Neuronal stem cell (in vitro differentiated cells): Measurements from ENCODE around the gene TMEM86A.
"Not testable (repeated sequence)": the region's sequence is repeated elsewhere in the genome, so short reads cannot be mapped to it uniquely, and the experiment has no call there.

Source experiments
- DNase-seq: peaks from one replicate; pipeline ENCODE4 v3.0.0-alpha.2; 2013; ENCODE audit warnings: low spot score
- H2AFZ ChIP-seq: one replicate; pipeline ENCODE4 v1.6.1; 2013; ENCODE audit warnings: mild to moderate bottlenecking, low read length, inconsistent platforms
- H2AK5ac ChIP-seq: 2 replicates; pipeline ENCODE4 v1.6.1; 2013; ENCODE audit warnings: low read depth, mild to moderate bottlenecking, inconsistent platforms, low read length, moderate library complexity, mixed read lengths
- H2BK120ac ChIP-seq: 2 replicates; pipeline ENCODE4 v1.6.1; 2013; ENCODE audit warnings: low read depth, mild to moderate bottlenecking, inconsistent platforms, low read length, moderate library complexity, mixed read lengths
- H2BK12ac ChIP-seq: one replicate; pipeline ENCODE4 v1.6.1; 2013; ENCODE audit warnings: low read length, inconsistent platforms
- H2BK15ac ChIP-seq: 2 replicates; pipeline ENCODE4 v1.6.1; 2013; ENCODE audit warnings: mild to moderate bottlenecking, low read length, inconsistent platforms, mixed read lengths
- H2BK5ac ChIP-seq: one replicate; pipeline ENCODE4 v1.6.1; 2013; ENCODE audit warnings: inconsistent platforms, mild to moderate bottlenecking, low read length, moderate library complexity
- H3K14ac ChIP-seq: one replicate; pipeline ENCODE4 v1.6.1; 2013; ENCODE audit warnings: low read length, inconsistent platforms
- H3K18ac ChIP-seq: 2 replicates; pipeline ENCODE4 v1.6.1; 2013; ENCODE audit warnings: low read length, inconsistent platforms
- H3K23ac ChIP-seq: 2 replicates; pipeline ENCODE4 v1.6.1; 2013; ENCODE audit warnings: low read depth, mild to moderate bottlenecking, mixed read lengths, low read length, inconsistent platforms; ENCODE audit not compliant: poor library complexity
- H3K27ac ChIP-seq: replicated peaks from 3 replicates; pipeline ENCODE4 v1.5.1; 2013; ENCODE audit warnings: low read length, inconsistent platforms
- H3K27me3 ChIP-seq, 3 experiments: 2 replicates each; pipeline ENCODE4 v1.6.1; 2013; ENCODE audit warnings: low read length in 3 of 3, mild to moderate bottlenecking in 2 of 3, inconsistent platforms in 1 of 3, low read depth in 1 of 3, mixed read lengths in 1 of 3, moderate library complexity in 1 of 3; ENCODE audit not compliant: control insufficient read depth in 3 of 3, insufficient read depth in 3 of 3
- H3K36me3 ChIP-seq, 2 donors: replicated peaks in 1 of 2; 2 replicates each; pipeline ENCODE4 v1.6.1; 2013; ENCODE audit warnings: low read length in 2 of 2; ENCODE audit not compliant: control insufficient read depth in 2 of 2, insufficient read depth in 2 of 2
- H3K4ac ChIP-seq: 2 replicates; pipeline ENCODE4 v1.6.1; 2013; ENCODE audit warnings: inconsistent platforms, mild to moderate bottlenecking, low read length, moderate library complexity
- H3K4me1 ChIP-seq, 2 donors: 1 replicate in 1 of 2; 2 replicates in 1 of 2; pipeline ENCODE4 v1.6.1; 2013; ENCODE audit warnings: low read length in 2 of 2, low read depth in 1 of 2; ENCODE audit not compliant: control insufficient read depth in 2 of 2, insufficient read depth in 1 of 2
- H3K4me2 ChIP-seq: one replicate; pipeline ENCODE4 v1.6.1; 2013; ENCODE audit warnings: mild to moderate bottlenecking, low read length, inconsistent platforms; ENCODE audit not compliant: insufficient read depth, poor library complexity, severe bottlenecking
- H3K4me3 ChIP-seq, 2 donors: 2 replicates each; pipeline ENCODE4 v1.5.1; 2013; ENCODE audit warnings: low read length in 2 of 2, mild to moderate bottlenecking in 2 of 2, inconsistent platforms in 1 of 2, moderate library complexity in 1 of 2
- H3K79me1 ChIP-seq: one replicate; pipeline ENCODE4 v1.6.1; 2013; ENCODE audit warnings: low read depth, mild to moderate bottlenecking, inconsistent platforms, low read length, moderate library complexity
- H3K9ac ChIP-seq: one replicate; pipeline ENCODE4 v1.6.1; 2013; ENCODE audit warnings: mild to moderate bottlenecking, low read depth, low read length, inconsistent platforms; ENCODE audit not compliant: poor library complexity
- H3K9me3 ChIP-seq, 2 donors: replicated peaks in 1 of 2; 2 replicates each; pipeline versions ENCODE3 to v1.6.1; 2013; ENCODE audit warnings: low read length in 2 of 2, mild to moderate bottlenecking in 2 of 2, inconsistent platforms in 1 of 2, low read depth in 1 of 2, mixed read lengths in 1 of 2, moderate library complexity in 1 of 2; ENCODE audit not compliant: control insufficient read depth in 2 of 2, insufficient read depth in 1 of 2
- H4K8ac ChIP-seq: one replicate; pipeline ENCODE4 v1.6.1; 2013; ENCODE audit warnings: low read depth, mild to moderate bottlenecking, inconsistent platforms, low read length, moderate library complexity
- H4K91ac ChIP-seq: one replicate; pipeline ENCODE4 v1.6.1; 2013; ENCODE audit warnings: low read length, low read depth, mild to moderate bottlenecking, inconsistent platforms; ENCODE audit not compliant: poor library complexity
- WGBS, 2 donors: extraction: QIAGEN DNeasy Blood & Tissue Kit; methylation state at CpG; one replicate each; pipeline ENCODE4 v1.1.7; 2013; ENCODE audit warnings: missing lambda C conversion rate in 2 of 2, mixed read lengths in 1 of 2; ENCODE audit not compliant: insufficient read length in 2 of 2, insufficient replicate concordance in 1 of 2; ENCODE audit errors: extremely low coverage in 2 of 2; 5-methylcytosine and 5-hydroxymethylcytosine counted together

Gene TMEM86A

DNA sequence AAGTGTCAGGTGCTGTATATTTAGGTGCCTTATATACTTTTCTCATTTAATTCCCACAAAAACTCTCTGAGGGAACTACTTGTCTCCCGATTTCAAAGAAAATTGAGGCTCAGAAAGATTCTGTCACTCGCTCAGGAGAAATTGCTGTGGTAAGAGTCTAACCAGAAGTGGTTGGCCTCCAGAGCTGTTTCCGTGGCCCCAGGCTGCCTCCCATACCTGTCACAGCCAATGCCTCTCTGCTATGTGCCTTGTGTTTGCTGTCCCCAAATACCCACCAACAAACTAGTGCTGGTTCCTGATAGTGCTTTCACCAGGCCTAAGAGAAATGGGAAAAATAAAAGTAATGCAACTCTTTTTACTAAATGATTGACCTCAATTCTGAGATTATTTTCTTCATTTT is 21.0 kb upstream of the TMEM86A start:
- no peak overlapping the region for H2AFZ ChIP-seq
- H3K9ac ChIP-seq = no peak overlapping the region
- no peaks in the 10 kb centered on the region for H3K9me3 ChIP-seq
- no peak overlapping the region for H2BK120ac ChIP-seq
- no peak overlapping the region for H2BK15ac ChIP-seq
- no peak overlapping the region for H3K18ac ChIP-seq
- no peak overlapping the region for H2BK5ac ChIP-seq
- H3K4me3 ChIP-seq = no peak overlapping the region
- no peak overlapping the region for H3K23ac ChIP-seq
- H3K27ac ChIP-seq = no peak overlapping the region
- peaks cover 2% of the 10 kb centered on the region for H3K79me1 ChIP-seq
- H3K4me1 ChIP-seq = no peaks in the 10 kb centered on the region
- H3K14ac ChIP-seq = no peak overlapping the region
- H3K27me3 ChIP-seq = no peaks in the 10 kb centered on the region
- no peak overlapping the region for H4K8ac ChIP-seq
- no peak for DNase-seq
- H3K4me2 ChIP-seq = no peak overlapping the region
- no CpG with 5 or more reads among the region's 3 CpGs for WGBS, 2 donors
- no peak overlapping the region for H4K91ac ChIP-seq
- no peak overlapping the region for H3K4ac ChIP-seq
- no peaks in the 10 kb centered on the region for H3K36me3 ChIP-seq
- H2BK12ac ChIP-seq = no peak overlapping the region
- no peak overlapping the region for H2AK5ac ChIP-seq

DNA sequence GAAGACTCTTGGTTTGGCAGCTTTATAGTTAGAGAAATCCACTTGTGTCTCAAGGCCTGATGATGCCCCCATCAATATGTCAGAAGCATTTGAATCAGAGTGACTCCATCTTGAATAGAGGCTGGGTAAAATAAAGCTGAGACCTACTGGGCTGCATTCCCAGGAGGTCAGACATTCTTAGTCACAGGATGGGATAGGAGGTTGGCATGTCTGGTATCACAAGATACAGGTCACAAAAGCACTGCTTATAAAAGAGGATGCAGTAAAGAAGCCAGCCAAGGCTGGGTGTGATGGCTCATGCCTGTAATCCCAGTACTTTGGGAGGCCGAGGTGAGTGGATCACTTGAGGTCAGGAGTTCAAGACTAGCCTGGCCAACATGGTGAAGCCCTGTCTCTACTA is 16.6 kb upstream of the TMEM86A start:
- not testable (repeated sequence) for H3K36me3 ChIP-seq, H2BK120ac ChIP-seq, H4K8ac ChIP-seq, H3K4me3 ChIP-seq, H3K79me1 ChIP-seq, DNase-seq, H2AFZ ChIP-seq, H3K27me3 ChIP-seq, H4K91ac ChIP-seq, H3K9ac ChIP-seq, H3K4me2 ChIP-seq, H2AK5ac ChIP-seq, H3K9me3 ChIP-seq, H3K27ac ChIP-seq, H2BK5ac ChIP-seq, H3K4ac ChIP-seq, H3K18ac ChIP-seq, H3K23ac ChIP-seq, H3K14ac ChIP-seq, H2BK12ac ChIP-seq, H2BK15ac ChIP-seq, H3K4me1 ChIP-seq
- no CpG with 5 or more reads among the region's 1 CpG for WGBS, 2 donors

DNA sequence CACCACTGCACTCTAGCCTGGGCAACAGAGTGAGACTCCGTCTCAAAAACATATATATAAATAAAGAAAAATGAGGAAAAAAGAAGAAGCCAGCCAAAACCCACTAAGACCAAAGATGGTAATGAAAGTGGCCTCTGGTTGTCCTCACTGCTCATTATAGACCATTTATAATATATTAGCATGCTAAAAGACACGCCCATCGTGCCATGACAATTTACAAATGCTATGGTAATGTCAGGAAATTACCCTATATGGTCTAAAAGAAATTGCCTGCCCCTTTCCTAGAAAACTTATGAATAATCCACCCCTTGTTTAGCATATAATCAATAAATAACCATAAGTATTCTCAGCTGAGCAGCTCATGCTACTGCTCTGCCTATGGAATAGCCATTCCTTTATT is 16.1 kb upstream of the TMEM86A start:
- Histone ChIP-seq H2BK15ac (no peak overlapping the region), H3K4me3 (no peak overlapping the region), H2BK5ac (no peak overlapping the region), H3K4me1 (peaks cover 0 to 7% of the 10 kb centered on the region in 2 donors), H3K4ac (no peak overlapping the region), H2AFZ (no peak overlapping the region), H2AK5ac (no peak overlapping the region), H3K9me3 (no peaks in the 10 kb centered on the region), H3K79me1 (peaks cover 2% of the 10 kb centered on the region), H3K36me3 (no peaks in the 10 kb centered on the region), H4K8ac (no peak overlapping the region), H3K4me2 (no peak overlapping the region), H3K14ac (no peak overlapping the region), H3K9ac (no peak overlapping the region), H2BK12ac (no peak overlapping the region), H3K27me3 (no peaks in the 10 kb centered on the region), H3K27ac (no peak overlapping the region), H3K18ac (no peak overlapping the region), H2BK120ac (no peak overlapping the region), H3K23ac (no peak overlapping the region), H4K91ac (no peak overlapping the region)
- no peak for DNase-seq
- WGBS, 2 donors = no CpG with 5 or more reads among the region's 3 CpGs

DNA sequence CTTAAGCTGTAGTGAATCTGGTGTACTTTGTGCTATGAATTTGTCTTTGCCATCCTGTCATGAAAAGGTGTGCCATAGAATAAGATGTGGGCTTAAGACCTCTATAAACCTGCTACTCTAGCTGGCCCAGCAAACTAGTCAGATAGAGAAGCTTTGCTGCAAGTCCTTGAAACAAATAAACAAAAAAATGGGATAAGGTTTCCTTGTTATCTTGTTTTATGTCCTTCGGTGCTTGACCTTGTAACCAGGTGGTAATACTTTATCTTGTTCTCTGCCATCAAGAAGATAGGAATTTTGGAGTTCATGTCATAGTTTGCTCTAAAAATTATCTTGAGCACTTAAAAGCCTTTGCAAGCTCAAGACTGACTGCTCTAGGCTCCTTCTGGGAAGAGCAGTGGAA is 14.3 kb upstream of the TMEM86A start:
- Histone ChIP-seq H2BK12ac (no peak overlapping the region), H3K18ac (no peak overlapping the region), H3K14ac (no peak overlapping the region), H3K9me3 (no peaks in the 10 kb centered on the region), H2AFZ (peak overlapping the region; percentile 2), H3K4me1 (peaks cover 0 to 7% of the 10 kb centered on the region in 2 donors), H4K8ac (no peak overlapping the region), H2AK5ac (no peak overlapping the region), H3K4ac (no peak overlapping the region), H2BK15ac (no peak overlapping the region), H3K27ac (no peak overlapping the region), H3K4me2 (peak overlapping the region; percentile 21), H2BK5ac (no peak overlapping the region), H3K36me3 (no peaks in the 10 kb centered on the region), H3K9ac (no peak overlapping the region), H3K27me3 (no peaks in the 10 kb centered on the region), H3K23ac (no peak overlapping the region), H3K4me3 (no peak overlapping the region), H3K79me1 (no peaks in the 10 kb centered on the region), H2BK120ac (no peak overlapping the region), H4K91ac (no peak overlapping the region)
- no CpG with 5 or more reads among the region's 1 CpG for WGBS, 2 donors
- no peak for DNase-seq
